SK-N-MC (cell line): ENCODE data around the gene DTNA.

Source experiments
- EZH2 ChIP-seq: fragments of 200-600 bp; sonication (generic); IDR thresholded peaks from one replicate; pipeline ENCODE4 v1.6.1; 2017; ENCODE audit warnings: antibody characterized with exemption
- FOXP2 ChIP-seq: optimal IDR thresholded peaks from 2 replicates; pipeline ENCODE3; 2011; ENCODE audit warnings: mild to moderate bottlenecking, moderate library complexity; ENCODE audit not compliant: insufficient read depth; ENCODE audit errors: extremely low read length, control extremely low read depth
- POLR2AphosphoS5 ChIP-seq: IDR thresholded peaks from 2 replicates; pipeline ENCODE4 v1.6.1; 2012; ENCODE audit warnings: mild to moderate bottlenecking, low read depth, low read length, borderline replicate concordance

- TF ChIP-seq POLR2AphosphoS5 (no peak), EZH2 (no peak), FOXP2 (no peak)
Measured at GRCh38 chr18:34740724-34741123, 30.6 kb downstream of the DTNA start.
